Activated T-cell treated with anti-CD3 and anti-CD28 coated beads for 4 hours (primary cell): ENCODE measurements around the gene ITGBL1.
"Not testable (repeated sequence)": the region's sequence is repeated elsewhere in the genome, so short reads cannot be mapped to it uniquely, and the experiment has no call there.

Experiments
- DNase-seq: peaks from one replicate; pipeline ENCODE4 v3.0.0-alpha.2; 2020

The ITGBL1 gene

DNA sequence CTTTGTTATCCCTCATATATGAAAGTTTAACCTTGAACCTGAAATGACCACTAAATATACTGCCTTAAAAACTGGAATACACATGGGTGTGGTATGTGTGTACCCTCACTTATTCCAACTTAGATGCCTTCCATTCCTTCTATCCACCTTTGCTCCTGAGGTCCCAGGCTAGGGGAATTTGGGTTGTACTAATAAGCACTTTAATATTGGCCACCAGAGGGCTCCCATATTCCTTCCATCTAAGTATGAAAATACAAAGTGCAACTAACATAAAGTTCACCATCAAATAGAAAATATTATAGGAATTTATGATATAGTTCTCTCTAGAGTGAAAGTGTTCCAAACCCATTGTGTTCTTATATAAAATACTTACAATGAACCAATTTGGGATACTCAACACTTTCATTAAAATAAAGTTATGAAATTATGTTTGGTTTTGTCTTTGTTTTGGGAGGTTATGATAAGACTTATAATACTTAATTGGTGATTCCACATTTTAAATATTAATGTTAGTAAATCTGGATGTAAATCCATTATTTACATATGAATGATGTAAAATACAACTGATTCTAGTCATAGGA, 62.3 kb downstream of the ITGBL1 start:
- DNase-seq, result no peak

DNA sequence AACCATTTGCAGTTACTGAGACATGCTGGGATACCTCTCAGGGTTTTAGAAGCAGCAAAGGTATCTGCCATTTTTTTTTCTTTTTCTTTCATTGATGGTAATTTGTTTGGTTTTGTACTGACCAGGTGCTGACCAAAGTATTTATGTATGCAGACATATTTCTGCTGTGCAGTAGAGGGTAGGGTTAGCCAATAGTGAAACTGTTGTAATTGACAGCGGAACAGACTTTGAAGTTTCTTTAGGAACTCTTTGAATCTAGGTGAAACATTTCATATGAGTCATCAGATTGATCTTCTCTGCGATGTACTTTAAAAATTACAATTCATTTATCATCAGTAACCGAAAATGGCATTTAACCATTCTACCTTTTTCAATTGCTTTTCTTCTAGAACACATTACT, 63.0 kb downstream of the ITGBL1 start:
- DNase-seq, result no peak

DNA sequence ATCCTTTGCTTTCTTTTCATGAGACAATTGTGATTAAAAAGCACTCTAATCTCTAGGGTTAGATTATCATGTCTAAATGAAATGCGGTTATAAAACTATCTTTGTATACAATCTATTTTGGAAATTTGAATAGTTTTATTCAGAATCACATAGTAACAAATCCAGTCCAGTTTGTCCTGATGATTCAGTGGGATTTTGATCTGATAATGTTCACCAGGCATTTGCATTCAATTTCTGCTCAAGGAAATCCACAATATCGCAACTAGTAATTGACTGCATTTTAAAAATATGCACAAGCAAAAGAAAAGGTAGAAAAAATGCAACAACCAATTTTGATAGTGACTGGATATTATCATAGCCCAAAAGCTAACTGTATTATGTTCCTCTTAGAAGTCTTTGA, 63.8 kb downstream of the ITGBL1 start:
- no peak for DNase-seq

DNA sequence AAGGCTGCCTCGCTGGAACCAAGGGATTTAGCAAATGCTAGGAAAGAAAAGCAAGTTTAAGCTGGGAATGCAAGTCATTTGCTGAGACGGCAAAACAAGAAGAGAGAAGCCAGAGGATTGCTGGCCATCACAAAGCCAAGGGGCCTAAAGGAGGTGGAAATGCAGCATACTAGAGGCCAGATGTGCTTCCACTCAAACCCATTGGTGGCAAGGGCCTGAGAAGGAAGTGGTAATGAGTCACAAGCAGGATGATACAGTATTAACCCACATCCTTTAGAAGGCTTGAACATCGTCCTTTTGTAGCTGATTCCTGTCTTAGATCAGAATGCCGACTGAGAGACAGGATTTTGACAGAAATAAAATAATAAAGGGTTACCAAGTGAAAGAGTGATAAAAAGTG, 68.2 kb downstream of the ITGBL1 start:
- DNase-seq, result no peak

DNA sequence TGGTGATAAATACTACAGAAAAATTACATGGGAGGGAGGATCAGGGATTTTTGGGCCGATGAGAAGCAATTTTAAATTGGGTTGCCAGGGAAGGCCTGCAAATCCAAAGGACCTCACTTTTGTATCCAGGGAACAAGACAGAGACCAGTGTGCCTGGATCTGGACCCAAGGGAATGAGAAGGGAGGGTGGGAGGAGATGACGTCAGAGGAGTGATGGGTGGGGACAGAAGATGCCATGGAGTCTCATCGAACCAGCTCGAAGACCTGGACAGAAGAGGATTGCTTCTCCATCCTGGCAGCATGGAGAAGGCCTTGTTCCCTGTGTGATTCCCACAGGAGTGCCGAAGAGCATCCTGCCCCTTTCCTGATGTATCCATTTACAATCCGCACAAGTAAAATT, 68.9 kb downstream of the ITGBL1 start:
- DNase-seq, result no peak

DNA sequence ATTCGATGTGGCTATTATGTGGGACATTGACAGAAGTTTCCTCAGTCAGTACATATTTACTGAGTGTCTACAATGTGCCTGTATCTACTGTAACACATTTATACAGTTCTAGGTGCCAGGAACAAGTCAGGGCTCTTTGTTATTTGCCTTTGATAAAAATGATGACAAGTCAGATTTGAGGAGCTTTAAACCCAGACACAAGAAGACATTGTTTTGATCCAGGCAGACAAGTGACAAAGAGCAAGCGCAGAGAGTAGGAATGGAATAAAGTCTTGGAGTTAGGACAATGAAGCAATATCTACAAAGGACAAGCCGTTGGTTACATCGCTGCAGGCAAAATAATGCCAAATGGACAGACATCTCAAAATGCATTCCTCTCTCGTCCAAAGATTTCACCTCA, 70.1 kb downstream of the ITGBL1 start:
- DNase-seq, result no peak

DNA sequence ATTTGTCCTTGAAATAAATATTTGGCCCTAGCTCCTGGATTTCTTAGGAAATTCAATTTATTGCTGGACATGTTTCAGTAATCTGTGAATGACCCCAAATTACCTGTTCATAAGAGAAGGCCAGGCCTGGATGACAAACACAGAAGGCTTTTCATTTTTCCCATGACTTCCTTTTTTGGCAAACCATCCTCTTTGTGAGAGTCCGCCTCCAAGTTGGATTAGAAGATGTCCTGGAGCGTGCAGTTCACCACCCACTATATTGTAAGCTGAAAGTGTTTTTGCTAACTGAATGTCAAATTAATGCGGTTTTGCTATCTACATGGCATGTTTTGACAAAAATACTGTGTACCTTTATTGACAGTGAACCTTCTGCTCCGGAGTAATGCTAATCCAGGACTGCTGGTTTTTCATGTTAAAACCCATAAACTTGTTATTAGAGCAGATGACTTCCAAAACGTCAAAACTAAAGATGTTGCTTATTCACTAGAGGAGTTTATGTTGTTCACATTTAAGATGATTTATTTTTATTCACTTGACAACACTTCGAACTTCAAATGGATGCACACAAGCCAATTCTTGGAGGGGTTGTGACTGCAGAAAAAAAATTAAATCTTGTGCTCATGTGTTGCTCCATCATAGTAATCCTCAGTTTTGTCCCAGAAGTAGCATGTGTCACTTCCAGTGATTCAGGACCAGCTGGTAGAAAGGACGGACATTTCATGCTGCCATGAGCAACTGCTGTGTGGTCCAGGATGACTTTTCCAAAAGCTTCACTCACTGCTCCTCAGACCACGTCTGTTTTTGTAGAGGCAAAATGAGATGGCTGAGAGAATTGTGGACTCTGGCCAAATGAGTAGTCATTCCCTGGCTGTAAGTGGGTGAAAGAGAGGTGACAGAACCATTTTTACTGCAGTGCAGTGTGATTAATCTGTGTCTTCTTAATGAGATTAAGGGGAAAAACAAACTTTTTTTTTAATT, 71.0 kb downstream of the ITGBL1 start:
- DNase-seq, result no peak

DNA sequence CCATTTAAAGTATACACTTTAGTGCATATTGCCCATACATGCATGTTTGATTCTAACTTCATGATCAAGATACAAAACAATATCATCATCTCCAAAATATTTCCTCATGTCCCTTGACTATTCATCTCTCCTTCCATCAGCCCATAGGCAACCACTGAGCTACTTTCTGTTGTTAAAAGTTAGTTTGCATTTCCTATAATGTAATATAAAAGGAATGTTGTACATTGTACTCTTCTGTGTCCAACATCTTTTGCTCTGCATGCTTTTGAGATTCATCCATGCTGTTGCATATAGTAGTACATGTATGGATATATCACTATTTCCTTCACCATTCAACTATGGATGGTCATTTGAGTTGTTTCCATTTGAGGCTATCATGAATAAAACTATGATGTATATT, 74.7 kb downstream of the ITGBL1 start:
- DNase-seq, result no peak

DNA sequence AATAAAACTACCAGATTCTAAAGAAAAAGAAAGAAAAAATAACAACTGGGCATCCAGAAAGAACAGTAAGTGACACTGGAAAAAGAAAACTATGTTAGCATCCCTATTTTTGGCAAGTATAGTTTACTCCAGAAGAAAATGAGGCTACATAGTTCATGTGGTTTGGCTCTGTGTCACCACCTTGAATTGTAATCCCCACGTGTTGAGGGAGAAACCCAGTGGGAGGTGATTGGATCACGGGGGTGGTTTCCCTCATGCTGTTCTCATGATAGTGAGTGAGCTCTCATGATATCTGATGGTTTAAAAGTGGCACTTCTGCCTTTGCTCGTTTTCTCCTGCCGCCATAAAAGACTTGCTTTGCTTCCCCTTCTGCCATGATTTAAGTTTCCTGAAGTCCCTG, 76.9 kb downstream of the ITGBL1 start:
- DNase-seq, result no peak

DNA sequence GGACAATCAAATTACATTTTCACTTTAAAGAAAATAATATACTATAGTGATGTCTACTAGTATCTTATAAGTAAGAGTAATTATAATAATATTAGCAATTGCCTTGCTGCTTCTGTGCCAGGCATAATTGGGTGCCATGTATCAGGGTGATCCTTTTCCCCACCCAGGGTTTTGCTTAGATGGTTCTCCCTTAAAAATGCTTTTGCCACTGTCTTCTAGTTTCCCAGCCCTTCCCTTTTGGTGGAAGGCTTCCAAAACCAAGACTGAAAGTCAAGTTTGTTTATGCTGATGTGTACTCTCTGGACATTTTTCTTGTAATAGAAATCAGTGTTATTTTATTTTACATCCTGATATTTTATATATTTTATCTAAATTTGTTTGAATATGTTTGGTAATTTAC, 77.8 kb downstream of the ITGBL1 start:
- DNase-seq, result no peak

DNA sequence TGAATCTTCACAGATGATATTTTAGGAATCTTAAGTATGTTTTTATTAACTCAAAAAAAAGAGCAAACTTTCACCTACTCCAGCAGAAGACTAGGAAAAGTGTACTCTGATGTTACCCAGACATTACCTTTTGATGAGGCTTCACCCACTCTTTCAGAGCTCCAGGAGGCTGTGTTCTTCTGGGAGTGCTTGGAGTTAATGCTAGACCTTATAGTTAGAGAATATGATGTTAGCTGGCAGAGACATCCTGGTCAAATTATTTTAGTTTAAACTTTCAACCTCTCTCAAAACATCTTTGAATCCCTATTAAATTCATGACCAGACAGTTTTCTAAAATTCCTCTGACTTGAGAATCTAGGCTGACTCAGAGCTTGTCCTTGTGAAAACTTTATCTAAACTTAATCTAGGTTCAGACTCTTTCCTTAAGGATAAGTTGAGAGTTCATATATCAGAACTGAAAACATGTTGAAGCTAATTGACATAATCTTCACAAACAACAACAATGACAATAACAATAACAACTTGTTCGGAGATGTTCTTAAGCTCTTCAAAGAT, 82.8 kb downstream of the ITGBL1 start:
- no peak for DNase-seq

DNA sequence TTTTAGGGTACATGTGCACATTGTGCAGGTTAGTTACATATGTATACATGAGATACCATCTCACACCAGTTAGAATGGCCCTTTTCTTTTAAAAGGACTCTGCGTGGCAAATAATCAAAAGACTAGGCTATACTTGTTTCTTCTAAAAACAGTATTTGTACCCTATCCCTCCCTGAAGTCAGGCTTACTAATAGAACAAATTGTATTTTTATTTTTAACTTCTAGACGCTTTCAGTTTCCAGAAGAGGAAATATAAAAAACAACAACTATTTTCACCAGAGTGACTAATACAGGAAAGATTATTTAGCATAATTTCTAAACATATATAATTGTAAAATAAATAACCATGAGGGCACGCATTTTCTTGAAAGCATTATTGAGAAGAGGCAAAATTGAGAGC, 83.6 kb downstream of the ITGBL1 start:
- no peak for DNase-seq

DNA sequence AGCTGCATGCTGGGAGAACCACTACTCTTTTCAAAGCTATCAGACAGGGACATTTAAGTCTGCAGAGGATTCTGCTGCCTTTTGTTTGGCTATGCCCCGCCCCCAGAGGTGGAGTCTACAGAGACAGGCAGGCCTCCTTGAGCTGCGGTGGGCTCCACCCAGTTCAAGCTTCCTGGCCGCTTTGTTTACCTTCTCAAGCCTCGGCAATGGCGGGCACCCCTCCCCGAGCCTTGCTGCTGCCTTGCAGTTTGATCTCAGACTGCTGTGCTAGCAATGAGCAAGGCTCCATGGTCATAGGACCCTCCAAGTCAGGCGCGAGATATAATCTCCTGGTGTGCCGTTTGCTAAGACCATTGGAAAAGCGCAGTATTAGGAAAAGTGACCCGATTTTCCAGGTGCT, 92.1 kb downstream of the ITGBL1 start:
- not testable (repeated sequence) for DNase-seq

DNA sequence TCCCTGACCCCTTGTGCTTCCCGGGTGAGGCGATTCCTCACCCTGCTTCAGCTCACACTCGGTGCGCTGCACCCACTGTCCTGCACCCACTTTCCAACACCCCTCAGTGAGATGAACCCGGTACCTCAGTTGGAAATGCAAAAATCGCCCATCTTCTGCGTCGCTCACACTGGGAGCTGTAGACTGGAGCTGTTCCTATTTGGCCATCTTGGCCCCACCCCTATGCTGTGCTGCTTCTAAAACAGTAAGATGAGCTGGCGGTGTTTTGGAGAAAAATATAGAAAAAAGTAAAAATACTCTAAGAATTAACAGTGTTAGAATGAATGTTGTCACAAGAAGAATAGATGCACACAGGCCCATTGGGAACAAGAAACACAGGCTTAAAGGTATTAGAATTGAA, 92.5 kb downstream of the ITGBL1 start:
- no peak for DNase-seq

DNA sequence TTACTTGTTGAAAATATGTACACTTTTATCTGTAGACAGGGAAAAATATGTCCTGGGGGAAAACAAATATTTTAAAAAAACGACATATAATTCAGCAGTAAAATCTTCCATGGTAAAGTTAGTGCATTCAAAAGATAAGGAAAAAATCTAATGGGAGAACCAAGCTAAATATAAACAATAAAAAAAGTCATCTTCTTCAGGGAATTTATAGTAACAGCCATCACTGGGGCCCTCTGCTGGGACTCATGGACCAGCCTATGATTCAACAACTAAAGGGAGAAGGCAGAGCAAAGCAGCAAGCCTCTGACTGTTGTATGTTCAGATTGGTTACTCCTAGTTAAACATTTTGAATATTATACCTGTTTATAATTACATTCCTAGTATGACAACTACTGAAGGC, 93.0 kb downstream of the ITGBL1 start:
- DNase-seq, result no peak

DNA sequence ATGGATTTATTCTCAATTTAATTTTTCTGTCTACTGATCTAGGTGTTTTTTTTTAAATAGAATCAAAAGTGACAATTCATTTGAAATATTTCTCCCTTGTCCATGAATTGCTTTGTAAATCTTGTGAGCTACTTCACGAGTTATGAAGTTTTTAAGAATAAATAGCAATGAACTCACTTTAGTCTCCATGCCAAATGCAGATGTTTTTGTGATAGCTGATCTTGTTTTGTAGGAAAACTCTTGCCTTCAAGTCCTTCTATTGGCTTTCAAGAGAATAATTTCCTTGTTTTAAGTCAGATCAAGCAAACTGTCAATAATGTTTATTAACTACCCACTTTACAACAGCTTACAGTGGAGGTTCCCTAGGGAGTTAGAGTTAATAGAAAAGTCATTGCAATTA, 99.8 kb downstream of the ITGBL1 start:
- no peak for DNase-seq

DNA sequence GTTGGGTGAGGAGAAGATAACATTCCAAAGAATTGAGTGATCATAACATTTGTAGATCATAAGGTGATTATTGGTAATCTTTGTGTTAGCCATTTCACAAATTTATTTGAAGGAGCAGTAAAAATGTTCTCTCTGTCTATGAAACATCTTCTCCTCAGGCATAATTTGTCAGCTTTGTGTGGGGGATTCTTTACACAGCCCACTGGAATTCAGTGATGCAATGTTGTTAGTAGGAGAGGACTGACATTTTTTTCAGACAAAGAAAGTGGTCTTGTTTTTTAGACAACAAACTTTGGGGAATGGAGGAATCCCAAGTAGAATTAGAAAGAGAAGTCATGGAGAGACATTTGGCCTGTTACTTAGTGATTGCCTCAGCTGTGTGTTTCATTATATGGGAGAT, 100.3 kb downstream of the ITGBL1 start:
- no peak for DNase-seq

DNA sequence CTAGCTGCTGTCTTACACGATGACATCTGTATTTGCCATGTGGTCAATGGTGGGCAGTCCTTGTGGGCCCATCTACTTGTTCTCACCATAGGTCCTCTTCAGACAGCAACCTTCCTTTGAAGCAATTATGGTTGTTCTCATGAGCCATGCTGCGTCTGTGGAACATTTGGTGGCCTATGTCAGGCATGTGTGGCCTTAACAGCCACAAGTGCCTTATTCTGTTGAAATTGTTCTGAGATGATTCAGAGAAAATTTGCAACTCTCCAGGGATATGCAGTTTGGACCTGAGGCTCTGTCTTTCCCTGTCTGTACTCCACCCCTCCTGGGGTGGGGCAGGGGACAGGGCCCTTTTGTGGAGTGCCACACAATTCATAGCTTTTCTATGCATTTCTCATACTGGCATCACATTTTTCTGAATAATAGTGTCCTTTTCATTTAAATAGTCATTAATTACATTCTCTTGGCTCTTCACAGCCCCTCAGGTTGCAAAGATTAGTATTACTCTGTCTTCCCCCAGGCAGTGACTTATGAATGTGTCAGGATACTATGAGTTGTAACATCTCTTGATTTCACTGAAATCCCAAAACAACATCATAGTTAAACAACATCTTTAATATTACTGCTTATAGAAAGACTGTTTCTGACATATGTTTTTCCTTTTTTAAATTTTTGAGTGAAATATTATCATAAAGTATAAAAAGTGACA, 102.1 kb downstream of the ITGBL1 start:
- no peak for DNase-seq

DNA sequence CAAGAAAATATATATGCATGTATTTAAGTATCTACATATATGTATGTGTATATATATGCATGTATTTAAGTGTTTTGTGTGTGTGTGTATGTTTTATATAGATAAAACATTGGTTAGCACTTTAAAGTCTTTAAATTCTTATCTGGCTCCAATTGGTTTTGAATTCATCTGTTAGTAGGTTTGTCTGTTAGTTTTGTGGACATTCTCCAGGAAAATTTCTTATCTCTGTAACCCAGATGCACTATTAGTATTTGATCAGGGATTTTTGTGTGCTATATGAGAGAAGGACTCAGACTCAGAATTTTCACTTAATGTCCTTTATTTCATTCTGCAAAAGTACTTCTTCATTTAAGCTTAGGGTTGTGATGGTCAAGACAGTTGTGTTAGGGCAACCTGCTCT, 103.1 kb downstream of the ITGBL1 start:
- no peak for DNase-seq

DNA sequence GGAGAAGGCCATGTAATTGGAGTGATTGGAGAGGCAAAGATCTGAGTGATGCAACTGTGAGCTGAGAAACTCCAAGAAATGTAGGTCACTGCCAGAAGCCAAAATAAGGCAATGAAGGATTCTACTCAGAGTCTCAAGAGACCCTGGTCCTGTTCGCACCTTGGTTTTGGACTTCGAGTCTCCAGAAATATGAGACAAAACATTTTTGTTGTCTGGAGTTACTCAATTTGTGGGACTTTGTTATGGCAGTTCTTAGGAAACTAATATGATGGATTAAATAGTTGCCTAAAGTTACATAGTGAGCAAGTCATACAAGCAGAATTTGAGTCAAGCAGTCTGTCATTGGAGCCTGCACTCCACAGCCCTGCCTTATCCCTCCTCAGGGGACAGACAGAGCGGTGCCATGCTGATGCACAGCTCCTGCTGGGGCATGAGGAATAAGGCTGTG, 104.2 kb downstream of the ITGBL1 start:
- DNase-seq, result no peak

DNA sequence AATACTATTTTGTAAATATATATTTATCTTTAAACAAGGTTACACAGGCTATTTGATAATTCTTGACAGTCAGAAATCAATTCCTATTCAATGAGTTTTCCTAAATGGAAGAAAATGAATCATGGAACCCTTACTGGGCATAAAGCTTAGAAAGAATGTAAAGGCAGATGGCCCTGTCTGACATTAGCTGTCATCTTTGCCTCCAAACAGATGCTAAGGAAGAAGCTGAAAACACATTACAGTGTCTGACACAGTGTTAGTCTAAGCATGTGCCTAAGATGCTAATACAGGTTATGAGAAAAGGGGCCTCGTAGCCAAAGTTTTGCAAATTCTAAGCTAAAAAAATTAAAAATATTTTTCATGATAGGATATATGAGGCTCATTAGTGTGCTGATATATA, 112.8 kb downstream of the ITGBL1 start:
- DNase-seq, result no peak

DNA sequence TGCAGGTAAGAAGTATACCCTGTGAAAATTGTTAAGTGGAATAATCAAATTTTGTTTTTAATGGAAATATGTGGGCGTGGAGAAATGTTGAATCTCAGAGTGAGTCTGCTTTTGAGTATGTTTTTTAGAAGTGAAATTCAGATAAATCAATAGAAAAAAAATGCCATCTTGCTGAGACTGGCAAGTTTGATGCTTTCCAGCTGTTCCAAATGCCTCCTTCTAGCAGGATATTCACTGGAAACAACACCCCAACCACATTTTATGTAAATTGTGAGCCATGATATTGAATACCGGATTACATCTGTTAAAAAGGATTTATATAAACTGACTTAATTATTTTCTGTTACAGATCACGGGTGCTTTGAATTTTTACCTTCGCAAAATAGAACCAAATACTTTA, 115.4 kb downstream of the ITGBL1 start:
- DNase-seq, result no peak

DNA sequence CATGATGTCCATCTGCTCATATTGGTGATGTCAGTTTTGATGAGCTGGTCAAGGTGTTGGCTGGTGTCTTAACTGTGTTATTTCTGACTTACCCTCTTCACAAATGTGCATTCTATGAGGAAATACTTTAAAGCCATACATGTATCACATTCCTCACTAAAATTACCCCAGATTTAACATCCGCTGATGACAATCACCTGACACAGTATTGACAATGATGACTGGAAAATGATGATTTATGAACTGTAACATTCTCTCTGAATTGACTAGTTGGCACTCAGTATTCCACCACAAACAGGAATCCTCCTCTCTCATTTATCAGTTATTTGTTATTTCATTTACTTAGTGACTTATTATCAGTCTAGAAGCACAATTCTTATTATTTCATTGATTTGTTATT, 117.3 kb downstream of the ITGBL1 start:
- no peak for DNase-seq

DNA sequence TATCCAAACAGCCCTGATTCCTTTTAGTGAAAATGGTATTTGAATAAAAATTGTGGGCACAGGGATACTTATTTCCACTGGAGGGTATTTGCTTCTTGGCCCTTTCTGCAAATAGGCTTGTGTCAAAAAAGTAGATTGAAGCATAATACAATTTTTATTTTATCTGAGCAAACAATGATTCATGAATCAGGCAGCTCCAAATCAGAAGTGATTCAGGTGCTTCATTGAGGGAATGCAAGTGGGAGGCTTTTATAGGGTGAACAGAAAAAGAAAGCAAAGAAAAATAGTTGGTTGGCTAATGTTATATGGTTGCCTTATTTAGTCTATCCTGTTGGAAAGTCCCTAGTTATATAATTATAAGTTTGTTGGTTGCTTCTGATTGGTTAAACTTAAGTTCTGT, 117.9 kb downstream of the ITGBL1 start:
- no peak for DNase-seq
